Activated CD4-positive, alpha-beta T cell treated with anti-CD3 and anti-CD28 coated beads for 1 hour (primary cell): ENCODE data around the gene C1QTNF8.

Experiments
- DNase-seq: peaks from one replicate; pipeline ENCODE4 v3.0.0-alpha.2; 2020

Gene C1QTNF8

GRCh38 chr16:1126586-1126985, 30.5 kb upstream of the C1QTNF8 start:
- DNase-seq = no peak

DNA sequence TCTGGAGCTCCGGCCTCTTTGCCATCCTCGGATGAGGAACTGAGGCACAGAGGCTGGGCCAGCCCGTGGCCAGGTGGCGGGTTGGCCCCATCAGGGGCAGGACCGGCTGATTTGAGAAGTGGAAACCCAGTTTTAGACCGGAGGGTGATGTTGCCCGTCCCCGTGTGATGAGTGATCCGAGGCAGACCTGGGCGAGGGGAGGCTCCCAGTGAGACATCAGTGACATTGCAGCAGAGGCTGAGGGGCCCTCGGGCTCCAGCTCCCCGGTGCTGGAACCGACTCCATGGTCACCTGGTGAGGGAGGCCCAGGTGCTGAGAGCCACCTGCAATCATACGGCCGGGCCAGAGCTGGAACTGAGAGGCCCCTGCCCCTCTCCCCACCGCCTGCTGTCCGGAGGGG, 30.0 kb upstream of the C1QTNF8 start:
- no peak for DNase-seq

DNA sequence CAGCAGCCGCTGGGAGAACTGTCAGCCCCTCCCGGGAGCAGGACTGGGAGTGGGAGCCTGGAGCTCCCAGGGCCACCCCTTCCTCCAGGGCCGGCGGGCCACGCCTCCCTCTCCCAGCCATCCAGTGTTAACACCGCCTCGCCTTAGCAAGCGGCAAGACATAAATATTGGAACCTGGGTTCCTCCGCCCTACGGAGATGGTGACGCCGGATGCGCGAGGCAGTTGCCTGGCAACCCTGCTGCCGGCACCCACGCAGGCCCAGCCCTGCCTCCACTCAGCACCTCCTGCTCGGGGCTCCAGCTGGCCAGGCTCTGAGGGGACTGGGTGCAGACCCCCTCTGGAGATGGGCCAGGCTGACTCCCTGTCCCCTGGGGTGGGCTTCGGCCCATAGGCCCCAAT, 29.4 kb upstream of the C1QTNF8 start:
- DNase-seq = no peak

GRCh38 chr16:1124795-1125194, 28.8 kb upstream of the C1QTNF8 start:
- DNase-seq = no peak

DNA sequence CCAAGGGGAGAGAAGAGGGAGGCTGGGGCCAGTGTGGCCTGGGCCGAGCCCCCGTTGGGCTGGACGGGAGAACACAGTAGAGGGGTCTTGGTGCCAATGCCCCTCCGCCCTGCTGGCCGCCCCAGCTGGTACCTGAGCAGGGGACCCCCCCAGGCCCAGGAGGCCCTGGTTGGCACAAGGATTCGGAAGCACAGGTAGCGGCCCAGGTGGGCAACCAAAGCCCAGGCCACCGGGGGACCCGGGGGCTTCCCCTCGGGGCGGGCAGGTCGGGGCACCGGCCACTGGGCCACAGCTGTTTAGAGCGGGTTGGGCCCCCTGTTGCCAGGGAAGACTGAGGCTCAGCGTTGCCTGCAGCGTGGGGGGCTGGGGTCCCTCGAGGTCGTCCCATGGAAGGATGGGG, 28.2 kb upstream of the C1QTNF8 start:
- no peak for DNase-seq

DNA sequence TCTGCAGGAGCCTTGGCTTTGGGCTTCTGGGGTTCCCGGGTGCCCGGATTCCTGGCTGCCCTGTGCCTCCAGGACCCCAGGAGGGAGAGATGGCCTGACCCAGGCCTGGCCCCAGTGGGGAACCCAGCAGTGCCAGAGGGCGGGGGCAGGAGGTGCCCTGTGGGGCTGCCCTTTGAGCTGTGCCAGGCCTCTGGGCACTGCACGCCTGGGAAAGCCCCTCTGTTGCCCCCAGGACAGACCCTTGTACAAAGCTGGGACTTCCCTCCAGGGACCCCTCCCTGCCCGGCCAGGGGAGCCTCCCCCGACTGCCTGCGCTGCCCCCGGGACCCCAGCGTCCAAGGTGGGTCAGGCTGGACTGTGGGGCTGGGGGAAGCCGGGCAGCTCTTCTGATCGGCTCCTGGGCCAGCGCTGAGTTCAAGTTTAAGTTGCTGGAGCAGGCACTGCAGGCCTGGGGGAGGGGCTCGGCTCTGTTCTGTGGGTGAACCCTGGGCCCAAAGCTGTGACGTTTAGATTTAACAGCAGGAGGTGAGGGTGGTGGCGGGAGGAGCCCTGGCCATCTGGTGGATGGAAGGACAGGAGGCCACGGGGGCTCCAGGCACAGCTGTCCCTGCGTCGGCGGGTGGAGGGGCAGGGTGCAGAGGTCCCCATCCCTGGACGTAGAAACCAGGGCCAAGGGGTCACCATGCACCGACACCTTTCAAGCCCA, 27.6 kb upstream of the C1QTNF8 start:
- no peak for DNase-seq

- no peak for DNase-seq
Observed at GRCh38 chr16:1122398-1122765, 26.3 kb upstream of the C1QTNF8 start.

DNA sequence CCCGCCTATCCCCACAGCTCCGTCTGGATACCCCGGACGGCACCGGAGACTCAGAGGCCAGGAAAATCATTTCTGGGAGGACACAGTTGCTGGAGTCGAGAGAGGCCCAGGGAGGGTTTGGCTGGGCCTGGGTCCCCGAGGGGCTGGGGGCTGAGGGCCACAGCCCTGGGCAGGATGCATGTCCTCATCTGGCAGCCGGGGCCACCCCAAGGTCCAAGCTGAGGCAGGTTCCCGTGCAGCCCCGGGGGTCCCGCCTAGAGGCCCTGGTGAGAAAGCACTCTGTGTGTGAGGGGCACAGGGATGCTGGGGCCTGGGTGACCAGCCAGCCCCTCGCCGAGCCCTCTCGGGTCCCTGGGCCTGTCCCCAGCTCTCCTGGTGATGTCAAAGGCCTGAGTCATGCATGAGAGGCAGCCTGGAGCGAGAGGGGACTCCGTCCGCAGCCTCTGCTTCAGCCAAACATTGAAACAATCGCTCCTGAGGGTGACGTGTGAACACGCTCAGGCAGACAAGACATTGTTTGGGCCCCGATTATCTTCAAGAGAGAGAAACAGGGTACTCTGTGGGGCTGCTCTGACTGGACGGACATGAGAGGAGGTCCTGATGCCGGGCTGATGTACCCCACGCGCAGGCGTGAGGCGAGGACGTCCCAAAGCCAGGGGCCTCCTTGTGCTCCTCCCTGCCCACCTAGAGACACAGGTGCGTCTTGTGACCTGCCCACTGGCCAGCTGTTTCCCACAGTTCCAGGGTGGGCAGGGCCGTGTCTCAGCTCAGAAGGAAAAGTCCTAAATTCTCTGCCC, 25.8 kb upstream of the C1QTNF8 start:
- no peak for DNase-seq

DNA sequence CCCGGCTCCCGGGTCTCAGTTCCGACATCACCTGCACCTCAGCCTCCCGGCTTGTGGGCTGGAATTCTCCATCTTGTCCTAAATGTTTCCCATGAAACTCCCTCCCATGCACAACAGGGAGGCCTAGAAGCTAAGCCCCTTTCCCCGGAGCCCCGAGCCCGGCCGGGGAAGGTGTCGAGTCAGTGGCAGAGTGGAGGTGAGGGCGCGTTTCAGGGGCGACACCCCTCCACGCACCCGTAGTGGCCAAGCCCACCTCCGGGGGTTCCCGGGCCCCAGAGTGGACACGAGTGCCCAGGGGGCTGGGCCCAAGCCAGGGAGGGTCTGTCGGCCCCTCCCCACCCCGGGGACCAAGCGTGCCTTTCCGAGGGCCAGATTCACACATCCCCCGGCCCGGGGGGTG, 25.0 kb upstream of the C1QTNF8 start:
- no peak for DNase-seq

GRCh38 chr16:1120577-1120941, 24.5 kb upstream of the C1QTNF8 start:
- DNase-seq = no peak

DNA sequence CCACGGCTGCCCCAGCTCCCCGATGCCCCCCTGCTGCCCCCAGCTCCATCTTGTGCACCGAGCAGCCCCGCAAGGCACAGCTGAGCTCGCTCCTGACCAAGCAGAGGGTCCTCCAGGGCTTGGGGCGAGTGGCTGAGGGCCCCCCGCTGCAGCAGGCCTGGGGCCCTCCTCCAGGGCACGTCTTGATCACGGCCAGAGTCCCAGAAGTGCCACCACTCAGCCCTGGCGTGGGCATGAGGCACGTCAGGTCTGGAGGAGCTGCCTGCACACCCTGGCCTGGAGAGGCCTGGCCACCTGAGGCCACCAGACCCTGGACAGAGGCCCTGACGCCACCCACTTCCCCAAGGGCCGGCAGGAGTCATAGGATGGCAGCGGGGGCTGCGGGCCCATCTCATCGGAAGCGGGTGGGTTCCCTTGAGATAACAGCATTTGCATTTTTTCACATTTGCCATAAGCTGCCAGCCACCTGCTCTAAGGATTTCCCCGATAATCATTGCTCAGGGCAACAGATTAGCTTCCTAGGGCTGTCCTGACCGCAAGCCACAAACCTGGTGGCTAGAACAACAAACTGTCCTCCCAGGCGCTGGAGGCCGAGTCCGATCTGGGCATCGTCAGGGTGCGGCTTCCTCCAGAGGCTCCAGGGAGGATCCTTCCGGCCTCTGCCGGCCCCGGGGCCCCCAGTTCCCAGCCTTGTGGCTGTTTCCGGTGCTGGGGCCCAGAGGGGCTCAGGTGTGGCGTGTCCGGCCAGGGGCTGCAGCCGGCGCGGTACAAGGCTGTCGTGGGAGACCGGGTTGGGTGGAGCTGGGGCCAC, 23.9 kb upstream of the C1QTNF8 start:
- DNase-seq = no peak

- DNase-seq = no peak
Observed at GRCh38 chr16:1119129-1119528, 23.1 kb upstream of the C1QTNF8 start.

DNA sequence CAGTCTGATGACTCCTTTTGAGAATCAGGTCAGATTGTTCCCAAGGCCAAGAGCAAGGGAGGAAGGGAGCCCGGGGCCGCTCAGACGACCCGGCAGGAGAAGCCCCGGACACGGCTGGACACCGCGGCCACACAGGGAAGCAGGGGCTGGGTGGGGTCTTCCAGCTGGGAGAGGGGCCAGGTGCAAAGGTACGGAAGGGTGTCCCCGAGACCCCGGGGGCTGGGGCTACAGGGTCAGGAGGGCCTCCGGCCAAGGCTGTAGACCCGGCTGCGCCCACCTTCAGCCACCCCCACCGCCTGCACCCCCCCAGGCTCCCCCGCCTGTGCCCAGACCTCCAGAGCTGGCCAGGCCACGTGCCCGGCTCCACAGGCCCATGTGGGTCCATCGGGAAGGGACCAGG, 21.9 kb upstream of the C1QTNF8 start:
- no peak for DNase-seq

DNA sequence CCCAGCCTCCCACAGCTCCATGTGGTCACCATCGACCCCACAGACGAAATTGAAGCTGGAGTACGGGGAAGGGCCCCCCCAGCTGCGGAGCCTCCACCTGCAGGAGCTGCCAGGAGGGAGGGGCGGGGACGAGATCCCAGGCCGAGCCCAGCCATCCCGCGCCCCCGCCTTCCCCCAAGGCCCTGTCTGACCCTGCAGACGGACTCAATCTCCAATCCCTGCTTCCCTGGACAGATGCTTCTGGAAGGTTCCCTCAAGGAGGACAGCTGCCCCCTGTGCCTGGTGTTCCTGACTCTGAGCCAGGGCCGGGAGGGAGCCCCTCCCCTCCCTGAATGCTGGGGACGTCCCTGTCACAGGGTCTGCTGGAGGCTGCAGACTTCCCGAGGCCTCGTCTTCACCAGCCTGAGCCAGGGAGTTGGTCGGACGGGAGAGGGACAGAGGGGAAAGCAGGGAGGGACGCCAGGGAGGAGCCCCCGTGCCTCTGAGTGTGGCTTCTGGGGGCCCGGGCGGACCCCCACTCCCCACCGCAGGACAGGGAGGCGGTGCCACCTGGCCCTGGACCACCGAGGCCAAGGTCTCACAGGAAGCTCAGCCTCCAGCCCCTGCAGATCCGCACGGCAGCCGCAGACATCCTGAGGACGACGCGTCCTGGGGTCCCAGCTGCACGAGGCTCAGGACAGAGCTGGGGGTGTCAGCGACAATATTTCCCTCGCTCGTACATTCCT, 21.3 kb upstream of the C1QTNF8 start:
- DNase-seq = no peak

DNA sequence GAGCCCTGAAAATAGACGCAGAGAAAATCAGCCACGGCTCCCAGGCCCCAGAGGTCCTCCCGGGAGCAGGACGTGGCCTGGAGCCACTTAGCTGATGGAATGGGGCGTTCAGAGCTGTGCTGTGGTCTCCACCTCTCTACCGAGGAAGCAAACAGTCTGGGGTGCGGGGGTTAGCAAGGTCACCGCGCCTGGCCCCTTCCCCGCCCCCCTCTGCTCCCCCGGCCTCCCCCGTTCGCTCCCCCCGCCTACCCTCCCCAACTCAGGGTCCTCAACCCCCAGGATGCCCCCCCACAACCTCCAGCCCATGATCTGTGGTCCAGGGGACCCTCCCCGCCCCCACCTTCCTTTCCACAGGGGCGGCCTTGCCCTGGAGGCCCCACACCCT, 20.6 kb upstream of the C1QTNF8 start:
- DNase-seq = no peak

DNA sequence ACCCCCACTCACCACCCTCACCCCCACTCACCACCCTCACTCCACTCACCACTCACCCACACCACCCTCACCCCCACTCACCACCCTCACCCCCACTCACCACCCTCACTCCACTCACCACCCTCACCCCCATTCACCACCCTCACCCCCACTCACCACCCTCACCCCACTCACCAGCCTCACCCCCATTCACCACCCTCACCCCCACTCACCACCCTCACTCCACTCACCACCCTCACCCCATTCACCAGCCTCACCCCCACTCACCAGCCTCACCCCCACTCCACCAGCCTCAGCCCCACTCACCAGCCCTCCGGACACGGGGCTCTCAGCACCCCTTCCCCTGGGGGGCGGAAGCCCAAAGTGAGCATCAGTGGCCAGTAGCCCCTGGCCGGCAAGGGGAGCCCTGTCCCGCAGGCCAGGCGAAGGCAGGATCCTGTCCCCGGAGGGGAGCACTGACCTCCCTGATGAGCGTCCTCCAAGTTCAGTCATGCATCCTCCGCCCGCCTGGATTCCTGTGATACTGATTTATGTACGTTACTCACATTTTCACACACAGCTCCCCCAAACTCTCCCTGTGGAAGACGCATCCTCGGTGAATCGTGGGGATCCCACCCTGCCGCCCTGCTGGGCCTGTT, 18.0 kb upstream of the C1QTNF8 start:
- no peak for DNase-seq

DNA sequence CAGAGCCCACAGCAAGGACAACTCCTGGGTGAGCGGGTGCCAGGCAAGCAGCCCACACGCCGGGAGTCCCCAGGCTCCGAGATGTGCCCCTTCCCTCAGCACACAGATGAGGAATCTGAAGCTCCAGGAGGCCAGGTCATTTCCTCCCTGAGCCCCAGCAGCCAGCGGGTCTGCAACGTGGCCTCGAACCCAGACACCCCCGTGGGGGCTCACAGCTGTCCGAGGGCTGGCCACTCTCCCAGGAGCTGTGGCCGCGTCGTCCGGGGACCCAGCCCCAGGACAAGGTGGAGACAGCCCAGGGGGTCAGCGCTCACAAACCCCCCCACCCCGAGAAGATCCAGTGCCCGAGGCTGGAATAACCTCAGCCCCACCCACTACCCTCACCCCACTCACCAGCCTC, 17.4 kb upstream of the C1QTNF8 start:
- no peak for DNase-seq

GRCh38 chr16:1112506-1113184, 16.6 kb upstream of the C1QTNF8 start:
- no peak for DNase-seq

GRCh38 chr16:1109648-1110047, 13.6 kb upstream of the C1QTNF8 start:
- no peak for DNase-seq

DNA sequence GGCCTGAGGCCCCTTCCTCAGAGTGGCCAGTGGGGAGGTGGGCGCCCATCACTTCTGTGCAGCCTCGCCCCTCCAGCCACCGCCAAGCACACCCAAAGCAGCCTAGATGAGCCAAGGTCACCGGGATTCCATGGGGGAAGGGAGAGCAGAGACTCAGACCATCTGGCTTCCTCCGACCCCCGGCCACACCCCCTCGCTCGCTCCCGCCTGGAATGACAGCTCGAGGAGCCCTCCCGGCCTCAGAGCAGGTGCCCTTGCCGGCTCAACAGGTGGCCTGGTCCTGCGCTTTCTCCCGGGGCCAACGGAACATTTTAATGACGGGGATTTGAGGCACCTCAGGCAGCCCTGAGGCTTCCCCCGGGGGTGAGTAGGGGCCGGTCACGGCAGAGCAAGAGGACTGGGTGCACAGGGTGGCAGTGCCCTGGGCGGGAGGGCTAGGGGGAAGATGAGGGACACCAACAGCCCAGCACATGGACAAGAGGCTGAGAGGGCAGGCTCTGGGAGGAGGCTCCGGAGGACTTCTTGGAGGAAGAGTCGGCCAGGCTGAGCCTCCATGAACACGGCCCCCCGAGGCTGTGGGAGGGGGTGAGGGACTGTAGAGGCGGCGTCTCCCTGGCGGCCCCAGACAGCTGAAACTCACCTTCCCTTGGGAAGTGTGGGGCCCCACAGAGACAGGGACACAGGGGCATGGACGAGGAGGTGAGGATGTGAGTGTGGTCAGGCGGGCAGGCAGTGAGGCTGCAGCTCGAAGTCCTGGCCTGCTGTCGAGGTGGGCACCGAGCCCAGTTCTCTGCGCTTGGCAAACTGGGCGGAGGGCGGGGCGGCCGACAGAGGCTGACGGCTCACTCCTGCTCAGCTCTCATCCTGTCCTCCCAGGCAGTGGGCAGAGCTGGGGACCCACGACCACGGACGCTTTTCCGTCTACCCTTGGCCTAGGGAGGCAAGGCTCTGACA, 12.5 kb upstream of the C1QTNF8 start:
- no peak for DNase-seq

DNA sequence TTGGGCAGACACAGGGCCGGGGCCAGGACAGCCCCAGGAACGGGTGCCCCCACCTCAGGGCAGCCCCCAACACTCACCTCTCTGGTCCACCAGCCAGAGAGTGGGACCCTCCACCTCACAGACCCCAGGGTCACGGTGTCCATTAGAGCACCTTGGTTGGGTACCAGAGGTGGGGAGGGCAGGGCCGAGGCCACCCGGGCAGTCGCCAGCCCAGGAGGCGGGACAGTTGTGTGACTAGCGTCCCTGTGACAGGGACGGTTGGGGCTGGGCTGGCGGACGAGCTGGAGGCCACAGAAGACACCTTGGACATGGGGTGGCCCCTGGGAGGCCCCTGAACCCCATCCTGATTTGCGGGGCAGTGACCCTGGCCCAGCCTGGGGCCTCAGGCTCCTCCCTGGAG, 11.7 kb upstream of the C1QTNF8 start:
- no peak for DNase-seq
